ENCODE measurements around the gene SPATA18.
"Not testable (repeated sequence)": the region's sequence is repeated elsewhere in the genome, so short reads cannot be mapped to it uniquely, and the experiment has no call there.

The SPATA18 gene

GRCh38 chr4:52107745-52108144 lies 56.6 kb downstream of the SPATA18 start:
- DNase-seq = no peak

- no peak for DNase-seq
These were observed 59.1 kb downstream of the SPATA18 start for GRCh38 chr4:52110171-52110570.

- DNase-seq = no peak
These were observed 60.9 kb downstream of the SPATA18 start for GRCh38 chr4:52111995-52112394.

GRCh38 chr4:52112411-52112810 lies 61.3 kb downstream of the SPATA18 start:
- no peak for DNase-seq

GRCh38 chr4:52116641-52117040 lies 65.5 kb downstream of the SPATA18 start:
- no peak for DNase-seq

GRCh38 chr4:52126226-52126625 lies 75.1 kb downstream of the SPATA18 start:
- DNase-seq = no peak

GRCh38 chr4:52126966-52127365 lies 75.9 kb downstream of the SPATA18 start:
- DNase-seq = no peak

- DNase-seq = no peak
These were observed 84.1 kb downstream of the SPATA18 start for GRCh38 chr4:52135171-52135570.

- DNase-seq = not testable (repeated sequence)
These were observed 86.0 kb downstream of the SPATA18 start for GRCh38 chr4:52137152-52137551.

GRCh38 chr4:52142816-52143215 lies 91.7 kb downstream of the SPATA18 start:
- no peak for DNase-seq

GRCh38 chr4:52143815-52144214 lies 92.7 kb downstream of the SPATA18 start:
- no peak for DNase-seq

GRCh38 chr4:52144372-52144771 lies 93.3 kb downstream of the SPATA18 start:
- no peak for DNase-seq

Measured in NCI-H510A (cell line).